K562 (cell line): ENCODE measurements around the gene ZEB2. TPM values are rescaled to one million over a fixed set of nuclear protein-coding genes. Genes with fewer than 3 reads are reported as not detected.

Experiments used
- ATAC-seq: fragments of 200-7000 bp; cut with Tn5 transposase; 3 replicates; pipeline ENCODE4 v1.9.1; 2020; ENCODE audit warnings: moderate library complexity
- BruUV-seq: library from RNA; stranded (reverse); fragments of 400-500 nt; replicated peaks from 2 replicates; lab custom pipeline; 2021; lab: Mats Ljungman, UMichigan
- CTCF ChIA-PET: fragments of 300-600 bp; formaldehyde crosslinking; extraction: SDS; loops from one replicate; lab custom pipeline; 2021; ENCODE audit warnings: low intra/inter-chr PET ratio; lab: Yijun Ruan, JAX
- POLR2A ChIA-PET: fragments of 300-600, 350-650 bp; sonication (Branson Sonifier 250); formaldehyde crosslinking; extraction: SDS; loops from one replicate; lab custom pipeline; 2021; ENCODE audit warnings: antibody characterized with exemption, inconsistent platforms; lab: Yijun Ruan, JAX
- DNase-seq, 4 experiments: peaks; one replicate each; pipeline versions ENCODE4 v3.0.0 to v3.0.0-alpha.2; 2011 to 2018; ENCODE audit warnings: low spot score in 3 of 4, mixed read lengths in 3 of 4; ENCODE audit errors: extremely low read depth in 1 of 4
- FAIRE-seq: peaks from 2 replicates; lab custom pipeline; 2011; peaks lifted over from hg19 to GRCh38; lab: Jason Lieb, UNC
- H2AFZ ChIP-seq: 2 replicates; pipeline ENCODE4 v1.6.0; 2011; ENCODE audit warnings: low read depth, low read length, control low read depth, inconsistent platforms
- H3K27ac ChIP-seq: fragments of 200-600 bp; 3 replicates; pipeline ENCODE4 v1.8.0; 2011; ENCODE audit warnings: low read depth, mild to moderate bottlenecking, control low read depth, inconsistent platforms, low read length, moderate library complexity, mixed read lengths; ENCODE audit errors: extremely low read depth
- H3K27me3 ChIP-seq, 2 experiments: fragments of 300-600 bp in 1 of 2; 2 replicates in 1 of 2; 3 replicates in 1 of 2; pipeline versions ENCODE4 v1.6.0 to v1.8.0; 2011; ENCODE audit warnings: inconsistent platforms in 2 of 2, low read length in 2 of 2, mild to moderate bottlenecking in 1 of 2, mixed read lengths in 1 of 2, moderate library complexity in 1 of 2; ENCODE audit not compliant: control insufficient read depth in 2 of 2, insufficient read depth in 2 of 2
- H3K36me3 ChIP-seq: fragments of 300-600 bp; 3 replicates; pipeline ENCODE4 v1.8.0; 2011; ENCODE audit warnings: mild to moderate bottlenecking, low read length, inconsistent platforms; ENCODE audit not compliant: control insufficient read depth, insufficient read depth
- H3K4me1 ChIP-seq, 2 experiments: fragments of 200-600 bp in 1 of 2; replicated peaks in 1 of 2; 2 replicates in 1 of 2; 3 replicates in 1 of 2; pipeline versions ENCODE4 v1.5.1 to v1.8.0; 2011; ENCODE audit warnings: inconsistent platforms in 2 of 2, low read length in 2 of 2, mild to moderate bottlenecking in 1 of 2, mixed read lengths in 1 of 2, moderate library complexity in 1 of 2; ENCODE audit not compliant: control insufficient read depth in 2 of 2, insufficient read depth in 2 of 2
- H3K4me2 ChIP-seq: 2 replicates; pipeline ENCODE4 v1.6.1; 2011; ENCODE audit warnings: low read length, control low read depth, inconsistent platforms, mixed read lengths; ENCODE audit not compliant: insufficient read depth
- H3K4me3 ChIP-seq: fragments of 200-600 bp; sonication (generic), shearing (Covaris generic); 2 replicates; pipeline ENCODE4 v1.5.1; 2016; ENCODE audit warnings: control low read depth, inconsistent platforms
- H3K79me2 ChIP-seq: fragments of 200-600 bp; 3 replicates; pipeline ENCODE4 v1.8.0; 2011; ENCODE audit warnings: low read length, inconsistent platforms; ENCODE audit not compliant: control insufficient read depth, insufficient read depth
- H3K9ac ChIP-seq, 2 experiments: 2 replicates each; pipeline versions ENCODE4 v1.6.0 to v1.6.1; 2011; ENCODE audit warnings: low read depth in 2 of 2, low read length in 2 of 2, control low read depth in 1 of 2, inconsistent platforms in 1 of 2, mild to moderate bottlenecking in 1 of 2, mixed read lengths in 1 of 2; ENCODE audit not compliant: insufficient read depth in 1 of 2
- H3K9me1 ChIP-seq: one replicate; pipeline ENCODE4 v1.6.0; 2011; ENCODE audit warnings: inconsistent platforms, mild to moderate bottlenecking, low read length, moderate library complexity; ENCODE audit not compliant: control insufficient read depth, insufficient read depth
- H3K9me3 ChIP-seq: replicated peaks from 2 replicates; pipeline ENCODE4 v1.5.1; 2011; ENCODE audit warnings: low read depth, low read length, inconsistent platforms; ENCODE audit not compliant: control insufficient read depth, insufficient read depth
- H4K20me1 ChIP-seq: replicated peaks from 2 replicates; pipeline ENCODE4 v1.6.1; 2011; ENCODE audit warnings: low read length, inconsistent platforms, mixed read lengths; ENCODE audit not compliant: control insufficient read depth, insufficient read depth
- FOSL1 ChIP-seq: fragments of 200-800 bp; sonication (Bioruptor generic); conservative IDR thresholded peaks from 2 replicates; pipeline ENCODE4 v1.6.1; 2016; ENCODE audit warnings: missing genetic modification characterization, missing compliant biosample characterization
- RBFOX2 ChIP-seq: fragments of 200-400 bp; formaldehyde crosslinking; IDR thresholded peaks from 2 replicates; pipeline ENCODE4 v1.6.1; 2017; ENCODE audit warnings: low read depth, mild to moderate bottlenecking, low read length, moderate library complexity
- SMARCA4 ChIP-seq: fragments of 450-650 bp; IDR thresholded peaks from 2 replicates; pipeline ENCODE4 v1.6.1; 2016
- TBP ChIP-seq: optimal IDR thresholded peaks from 2 replicates; pipeline ENCODE3; 2011; ENCODE audit warnings: low read depth, low read length, improper control_type of control experiment
- WGBS: fragments of 100-300 bp; shearing (Covaris generic); methylation state at CpG from one replicate; pipeline ENCODE4 v1.1.6; 2016; ENCODE audit warnings: low coverage, mixed read lengths; ENCODE audit not compliant: insufficient coverage; ENCODE audit errors: missing lambda C conversion rate; 5-methylcytosine and 5-hydroxymethylcytosine counted together
- in situ Hi-C: fragments of 300-500 bp; cut with MboI; formaldehyde crosslinking; loops from 4 replicates; pipeline ENCODE4 v1.15.0; 2018; ENCODE audit warnings: inconsistent platforms, mixed read lengths
- intact Hi-C: fragments of 100-400 bp; cut with micrococcal nuclease; formaldehyde crosslinking; loops from 2 replicates; pipeline ENCODE4 v1.14.2; 2022
- polyA plus RNA-seq, 8 experiments: library from polyadenylated mRNA; depleted of rRNA in 4 of 8; stranded (reverse) in 5 of 8; unstranded in 3 of 8; fragments of >200 nt; fragmentation: Nextera tagmentation in 2 of 8; fragmentation: Illumina TruSeq in 1 of 8; extraction: Ambion mirVana in 2 of 8; extraction: Trizol in 1 of 8; gene quantifications; 2 replicates each; pipeline versions ENCODE4 v1.2.1 to v1.2.3, GENCODE V29; 2011 to 2014; ENCODE audit warnings: inconsistent platforms in 1 of 8, missing spikeins in 1 of 8
- total RNA-seq, 7 experiments: library from RNA; depleted of rRNA in 6 of 7; stranded (reverse); fragments of >200 nt in 6 of 7; fragmentation: Illumina TruSeq in 2 of 7; extraction: Trizol in 2 of 7; gene quantifications; 2 replicates each; pipeline versions ENCODE4 v1.2.1 to v1.2.3, GENCODE V29; 2011 to 2021; ENCODE audit warnings: low replicate concordance in 1 of 7
- TF ChIP-seq, protein P1 (sequence below): fragments of 450-650 bp; formaldehyde crosslinking; IDR thresholded peaks from 2 replicates; pipeline ENCODE4 v1.4.0; 2020; ENCODE audit warnings: mild to moderate bottlenecking, moderate library complexity
- TF ChIP-seq, protein P2 (sequence below), 2 experiments: fragments of 450-650 bp in 1 of 2; IDR thresholded peaks; 2 replicates each; pipeline ENCODE4 v1.6.1; 2011 to 2017; ENCODE audit warnings: low read depth in 2 of 2, antibody characterized with exemption in 1 of 2, borderline replicate concordance in 1 of 2, low read length in 1 of 2, mild to moderate bottlenecking in 1 of 2, mixed read lengths in 1 of 2; ENCODE audit not compliant: control insufficient read depth in 1 of 2
- TF ChIP-seq, protein P3 (sequence below): fragments of 450-650 bp; IDR thresholded peaks from 2 replicates; pipeline ENCODE4 v1.6.1; 2018; ENCODE audit not compliant: partially characterized antibody

ZEB2 gene
- total and polyA plus RNA-seq, 9 of the 15 experiments (the other 6 are each of a cell fraction or from before 2014, with no cell fraction given), result 15.1 to 113 (median 72.3) TPM

DNA sequence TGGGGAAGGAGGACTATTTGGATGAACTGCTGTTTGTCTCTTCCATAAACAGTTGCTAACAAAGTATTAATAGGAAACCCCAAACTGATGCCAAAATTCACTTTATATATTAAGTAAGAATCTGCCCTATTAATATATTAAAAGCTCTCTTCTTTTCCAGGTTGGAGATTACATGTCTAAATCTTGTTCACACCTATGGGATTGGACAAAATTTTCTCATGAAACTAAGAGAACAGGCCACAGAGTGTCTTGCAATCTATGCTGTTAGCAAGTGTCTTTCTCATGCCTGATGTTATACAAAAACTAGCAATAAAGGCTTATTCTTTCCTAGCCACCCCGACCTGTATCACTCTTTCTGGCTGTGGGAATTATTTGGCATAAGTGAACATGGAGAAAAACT lies 18.3 kb downstream of the ZEB2 start (continued):
- TF ChIP-seq, protein P1, sequence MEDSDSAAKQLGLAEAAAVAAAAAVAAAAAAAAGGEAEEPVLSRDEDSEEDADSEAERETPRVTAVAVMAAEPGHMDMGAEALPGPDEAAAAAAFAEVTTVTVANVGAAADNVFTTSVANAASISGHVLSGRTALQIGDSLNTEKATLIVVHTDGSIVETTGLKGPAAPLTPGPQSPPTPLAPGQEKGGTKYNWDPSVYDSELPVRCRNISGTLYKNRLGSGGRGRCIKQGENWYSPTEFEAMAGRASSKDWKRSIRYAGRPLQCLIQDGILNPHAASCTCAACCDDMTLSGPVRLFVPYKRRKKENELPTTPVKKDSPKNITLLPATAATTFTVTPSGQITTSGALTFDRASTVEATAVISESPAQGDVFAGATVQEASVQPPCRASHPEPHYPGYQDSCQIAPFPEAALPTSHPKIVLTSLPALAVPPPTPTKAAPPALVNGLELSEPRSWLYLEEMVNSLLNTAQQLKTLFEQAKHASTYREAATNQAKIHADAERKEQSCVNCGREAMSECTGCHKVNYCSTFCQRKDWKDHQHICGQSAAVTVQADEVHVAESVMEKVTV (CRISPR knock-in tag), result no peak
- TF ChIP-seq, protein P2, sequence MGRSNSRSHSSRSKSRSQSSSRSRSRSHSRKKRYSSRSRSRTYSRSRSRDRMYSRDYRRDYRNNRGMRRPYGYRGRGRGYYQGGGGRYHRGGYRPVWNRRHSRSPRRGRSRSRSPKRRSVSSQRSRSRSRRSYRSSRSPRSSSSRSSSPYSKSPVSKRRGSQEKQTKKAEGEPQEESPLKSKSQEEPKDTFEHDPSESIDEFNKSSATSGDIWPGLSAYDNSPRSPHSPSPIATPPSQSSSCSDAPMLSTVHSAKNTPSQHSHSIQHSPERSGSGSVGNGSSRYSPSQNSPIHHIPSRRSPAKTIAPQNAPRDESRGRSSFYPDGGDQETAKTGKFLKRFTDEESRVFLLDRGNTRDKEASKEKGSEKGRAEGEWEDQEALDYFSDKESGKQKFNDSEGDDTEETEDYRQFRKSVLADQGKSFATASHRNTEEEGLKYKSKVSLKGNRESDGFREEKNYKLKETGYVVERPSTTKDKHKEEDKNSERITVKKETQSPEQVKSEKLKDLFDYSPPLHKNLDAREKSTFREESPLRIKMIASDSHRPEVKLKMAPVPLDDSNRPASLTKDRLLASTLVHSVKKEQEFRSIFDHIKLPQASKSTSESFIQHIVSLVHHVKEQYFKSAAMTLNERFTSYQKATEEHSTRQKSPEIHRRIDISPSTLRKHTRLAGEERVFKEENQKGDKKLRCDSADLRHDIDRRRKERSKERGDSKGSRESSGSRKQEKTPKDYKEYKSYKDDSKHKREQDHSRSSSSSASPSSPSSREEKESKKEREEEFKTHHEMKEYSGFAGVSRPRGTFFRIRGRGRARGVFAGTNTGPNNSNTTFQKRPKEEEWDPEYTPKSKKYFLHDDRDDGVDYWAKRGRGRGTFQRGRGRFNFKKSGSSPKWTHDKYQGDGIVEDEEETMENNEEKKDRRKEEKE (IDR thresholded peaks at IDR 0.05; ENCODE audit: borderline replicate concordance in 1 of 2, control insufficient read depth in 1 of 2, low read depth in 2 of 2, low read length in 1 of 2), result no peak
- no peak for TF ChIP-seq TBP

DNA sequence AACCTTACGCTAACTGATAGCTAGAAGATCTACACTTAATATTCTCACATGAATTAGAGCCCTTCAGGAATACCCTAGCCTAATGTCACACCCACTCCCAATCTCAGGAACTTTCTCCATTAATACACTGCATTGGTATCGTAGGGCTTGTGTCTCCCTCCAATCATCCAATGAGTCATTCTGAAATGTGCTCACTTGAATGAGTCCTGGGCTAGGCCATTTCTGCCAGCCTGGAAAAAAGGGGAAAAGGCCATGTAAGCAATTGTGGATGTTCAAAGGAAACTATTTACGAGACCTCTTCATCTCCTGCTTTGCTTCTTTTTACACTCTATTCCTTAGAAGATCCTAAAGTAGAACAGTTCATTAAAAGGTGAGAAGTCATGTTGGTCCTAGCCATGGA lies 18.8 kb downstream of the ZEB2 start:
- TF ChIP-seq RBFOX2 (0 out of 2 replicates have a peak, but pooled peaks have one; percentile 2), SMARCA4 (no peak), FOSL1 (0 out of 2 replicates have a peak, but pooled peaks have one; percentile 22)
- TF ChIP-seq, protein P3, sequence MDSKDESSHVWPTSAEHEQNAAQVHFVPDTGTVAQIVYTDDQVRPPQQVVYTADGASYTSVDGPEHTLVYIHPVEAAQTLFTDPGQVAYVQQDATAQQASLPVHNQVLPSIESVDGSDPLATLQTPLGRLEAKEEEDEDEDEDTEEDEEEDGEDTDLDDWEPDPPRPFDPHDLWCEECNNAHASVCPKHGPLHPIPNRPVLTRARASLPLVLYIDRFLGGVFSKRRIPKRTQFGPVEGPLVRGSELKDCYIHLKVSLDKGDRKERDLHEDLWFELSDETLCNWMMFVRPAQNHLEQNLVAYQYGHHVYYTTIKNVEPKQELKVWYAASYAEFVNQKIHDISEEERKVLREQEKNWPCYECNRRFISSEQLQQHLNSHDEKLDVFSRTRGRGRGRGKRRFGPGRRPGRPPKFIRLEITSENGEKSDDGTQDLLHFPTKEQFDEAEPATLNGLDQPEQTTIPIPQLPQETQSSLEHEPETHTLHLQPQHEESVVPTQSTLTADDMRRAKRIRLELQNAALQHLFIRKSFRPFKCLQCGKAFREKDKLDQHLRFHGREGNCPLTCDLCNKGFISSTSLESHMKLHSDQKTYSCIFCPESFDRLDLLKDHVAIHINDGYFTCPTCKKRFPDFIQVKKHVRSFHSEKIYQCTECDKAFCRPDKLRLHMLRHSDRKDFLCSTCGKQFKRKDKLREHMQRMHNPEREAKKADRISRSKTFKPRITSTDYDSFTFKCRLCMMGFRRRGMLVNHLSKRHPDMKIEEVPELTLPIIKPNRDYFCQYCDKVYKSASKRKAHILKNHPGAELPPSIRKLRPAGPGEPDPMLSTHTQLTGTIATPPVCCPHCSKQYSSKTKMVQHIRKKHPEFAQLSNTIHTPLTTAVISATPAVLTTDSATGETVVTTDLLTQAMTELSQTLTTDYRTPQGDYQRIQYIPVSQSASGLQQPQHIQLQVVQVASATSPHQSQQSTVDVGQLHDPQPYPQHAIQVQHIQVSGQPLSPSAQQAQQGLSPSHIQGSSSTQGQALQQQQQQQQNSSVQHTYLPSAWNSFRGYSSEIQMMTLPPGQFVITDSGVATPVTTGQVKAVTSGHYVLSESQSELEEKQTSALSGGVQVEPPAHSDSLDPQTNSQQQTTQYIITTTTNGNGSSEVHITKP, result peak; percentile 62
- in situ Hi-C loops, result no loop called here
- BruUV-seq, result no TSS peak
- no peak overlapping the region for H3K9ac ChIP-seq
- ChIA-PET POLR2A (interaction anchor here (0.7 to 6.0 kb wide), 3 partner anchors 9 to 65 kb away, joined by 3 to 27 read pairs (median 4); no protein-coding TSS in a partner anchor), CTCF (no interaction called here)
- peaks cover 22% of the 10 kb centered on the region for H4K20me1 ChIP-seq
- H3K36me3 ChIP-seq, result peaks cover 86% of the 10 kb centered on the region
- H3K4me2 ChIP-seq, result no peak overlapping the region
- H3K4me1 ChIP-seq, result peaks cover 17 to 56% of the 10 kb centered on the region in 2 experiments
- no peak overlapping the region for H3K4me3 ChIP-seq
- no peak for DNase-seq
- ATAC-seq, result no peak
- no peaks in the 10 kb centered on the region for H3K27me3 ChIP-seq
- H3K79me2 ChIP-seq, result peaks cover 97% of the 10 kb centered on the region
- intact Hi-C loops, result no loop called here
- no peak overlapping the region for H3K27ac ChIP-seq
- no peaks in the 10 kb centered on the region for H3K9me1 ChIP-seq
- H3K9me3 ChIP-seq, result no peaks in the 10 kb centered on the region
- WGBS, result 84% methylated on average over 3 of the region's 3 CpGs
- FAIRE-seq, result no peak
- H2AFZ ChIP-seq, result no peak overlapping the region
